ENCODE data around the gene C2orf68.

- TF ChIP-seq POLR2AphosphoS5 (IDR thresholded peaks at IDR 0.05; ENCODE audit: borderline replicate concordance, low read depth, low read length) (no peak), EZH2 (IDR thresholded peaks at IDR 0.05) (no peak)
These were observed 48.9 kb upstream of the C2orf68 start for GRCh38 chr2:85660725-85661124.

Data from SK-N-MC (cell line).